Central memory CD8-positive, alpha-beta T cell (primary cell): ENCODE results near the gene TMEM117.
"Not testable (repeated sequence)": the region's sequence is repeated elsewhere in the genome, so short reads cannot be mapped to it uniquely, and the experiment has no call there.

Source experiments
- ATAC-seq: fragments of 150-1000 bp; cut with Tn5 transposase; replicated peaks from 2 replicates; pipeline ENCODE4 v1.10.0; 2022; ENCODE audit warnings: mild to moderate bottlenecking, moderate FRiP score, moderate number of reproducible peaks; ENCODE audit not compliant: poor library complexity, severe bottlenecking; ENCODE audit errors: extremely low read depth
- DNase-seq, 2 donors: peaks; one replicate each; pipeline ENCODE4 v3.0.0; 2021; ENCODE audit warnings: low spot score in 2 of 2
- H3K27ac Mint-ChIP-seq: one replicate; pipeline ENCODE4 v1.8.0; 2022; ENCODE audit warnings: low read depth, mild to moderate bottlenecking, moderate library complexity, mixed read lengths
- H3K27me3 Mint-ChIP-seq: one replicate; pipeline ENCODE4 v1.8.0; 2022; ENCODE audit warnings: mixed read lengths
- H3K36me3 Mint-ChIP-seq: one replicate; pipeline ENCODE4 v1.8.0; 2022; ENCODE audit warnings: mild to moderate bottlenecking, moderate library complexity, mixed read lengths; ENCODE audit not compliant: insufficient read depth
- H3K4me1 Mint-ChIP-seq: one replicate; pipeline ENCODE4 v1.8.0; 2022; ENCODE audit warnings: mixed read lengths
- H3K4me3 Mint-ChIP-seq: one replicate; pipeline ENCODE4 v1.8.0; 2022; ENCODE audit warnings: mild to moderate bottlenecking, moderate library complexity, mixed read lengths
- H3K9me3 Mint-ChIP-seq: one replicate; pipeline ENCODE4 v1.8.0; 2022; ENCODE audit warnings: mixed read lengths

Gene TMEM117

DNA sequence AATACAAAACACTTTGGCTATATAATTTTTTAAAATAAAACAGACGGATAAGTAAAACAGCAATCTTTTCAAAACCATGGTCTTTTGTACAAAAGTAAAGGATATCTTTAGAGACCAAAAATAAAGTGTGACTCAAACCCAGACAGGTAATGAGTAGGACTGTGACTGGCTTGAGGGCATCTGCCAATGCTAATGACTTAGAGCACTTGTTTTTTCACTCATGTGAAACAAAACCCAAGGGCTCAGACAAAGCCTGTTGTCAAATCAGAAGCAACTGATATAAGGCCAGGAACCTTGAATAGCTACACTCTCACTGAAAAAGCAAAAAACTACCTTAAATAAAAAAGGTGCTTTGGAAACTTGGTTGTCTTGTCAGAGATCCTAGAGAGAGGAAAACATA lies 357.4 kb downstream of the TMEM117 start:
- Mint-ChIP-seq H3K36me3 (no peaks in the 10 kb centered on the region), H3K4me1 (no peaks in the 10 kb centered on the region), H3K27me3 (no peaks in the 10 kb centered on the region), H3K4me3 (no peak overlapping the region), H3K27ac (no peak overlapping the region), H3K9me3 (no peaks in the 10 kb centered on the region)
- no peak for ATAC-seq
- DNase-seq, result no peak

- H3K4me1 Mint-ChIP-seq, H3K27ac Mint-ChIP-seq, H3K4me3 Mint-ChIP-seq, H3K9me3 Mint-ChIP-seq, H3K36me3 Mint-ChIP-seq, H3K27me3 Mint-ChIP-seq, DNase-seq, ATAC-seq: not testable (repeated sequence)
Measured at GRCh38 chr12:44195719-44196118, 359.8 kb downstream of the TMEM117 start.

DNA sequence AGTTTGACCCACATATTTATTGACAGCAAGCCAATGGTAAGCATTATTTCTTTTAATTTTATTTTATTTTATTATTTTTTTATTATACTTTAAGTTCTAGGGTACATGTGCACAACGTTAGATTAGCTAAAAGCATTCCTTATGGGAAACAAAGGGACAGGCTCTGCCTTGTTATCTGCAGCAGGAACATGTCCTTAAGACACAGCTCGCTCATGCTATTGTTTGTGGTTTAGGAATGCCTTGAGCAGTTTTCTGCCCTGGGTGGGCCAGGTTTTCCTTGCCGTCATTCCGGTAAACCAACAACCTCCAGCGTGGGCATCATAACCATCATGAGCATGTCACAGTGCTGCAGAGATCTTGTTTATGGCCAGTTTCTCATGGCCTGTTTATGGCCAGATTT lies 370.2 kb downstream of the TMEM117 start:
- no peaks in the 10 kb centered on the region for H3K27me3 Mint-ChIP-seq

GRCh38 chr12:44217146-44217883 lies 381.4 kb downstream of the TMEM117 start:
- peaks cover 5% of the 10 kb centered on the region for H3K9me3 Mint-ChIP-seq
- H3K4me1 Mint-ChIP-seq, result no peaks in the 10 kb centered on the region
- peaks cover 1% of the 10 kb centered on the region for H3K36me3 Mint-ChIP-seq
- H3K27ac Mint-ChIP-seq, result no peak overlapping the region
- H3K4me3 Mint-ChIP-seq, result no peak overlapping the region
- no peak for ATAC-seq
- no peak for DNase-seq
- H3K27me3 Mint-ChIP-seq, result no peaks in the 10 kb centered on the region

More for the DNA sequence above, 370.2 kb downstream of the TMEM117 start:
- H3K4me3 Mint-ChIP-seq, result no peak overlapping the region
- peaks cover 9% of the 10 kb centered on the region for H3K9me3 Mint-ChIP-seq
- no peak overlapping the region for H3K27ac Mint-ChIP-seq
- ATAC-seq (no peak), DNase-seq (no peak)
- H3K4me1 Mint-ChIP-seq, result no peaks in the 10 kb centered on the region
- no peaks in the 10 kb centered on the region for H3K36me3 Mint-ChIP-seq

DNA sequence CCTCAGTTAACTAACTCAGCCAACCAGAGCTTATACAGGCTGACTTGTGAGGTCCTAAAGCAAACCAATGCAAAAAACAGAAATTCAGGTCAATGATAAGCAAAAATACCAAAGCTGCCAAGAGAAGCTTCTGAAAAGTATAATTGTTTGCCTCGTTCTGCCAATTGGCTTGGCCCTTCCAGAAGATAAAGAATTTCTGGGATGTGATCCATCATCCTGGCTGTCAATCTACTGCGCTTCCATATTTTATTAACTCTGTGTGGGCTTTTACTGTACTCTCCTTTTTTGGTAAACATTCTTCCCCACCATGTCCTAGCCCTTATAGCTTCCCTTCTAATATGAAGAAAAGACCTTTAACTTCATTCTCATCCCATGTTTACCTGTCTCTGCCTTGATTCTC lies 387.9 kb downstream of the TMEM117 start:
- Mint-ChIP-seq H3K27me3 (no peaks in the 10 kb centered on the region), H3K36me3 (peaks cover 1% of the 10 kb centered on the region), H3K4me3 (no peak overlapping the region), H3K4me1 (no peaks in the 10 kb centered on the region), H3K27ac (no peak overlapping the region), H3K9me3 (no peaks in the 10 kb centered on the region)
- ATAC-seq (no peak), DNase-seq (no peak)

GRCh38 chr12:44224399-44225148 lies 388.7 kb downstream of the TMEM117 start:
- H3K4me1 Mint-ChIP-seq, result no peaks in the 10 kb centered on the region
- H3K27me3 Mint-ChIP-seq, result no peaks in the 10 kb centered on the region
- ATAC-seq, result no peak
- H3K9me3 Mint-ChIP-seq, result no peaks in the 10 kb centered on the region
- DNase-seq, result no peak
- no peak overlapping the region for H3K4me3 Mint-ChIP-seq
- peaks cover 1% of the 10 kb centered on the region for H3K36me3 Mint-ChIP-seq
- no peak overlapping the region for H3K27ac Mint-ChIP-seq

- H3K4me3 Mint-ChIP-seq, result no peak overlapping the region
- no peak overlapping the region for H3K27ac Mint-ChIP-seq
- no peak for ATAC-seq
- H3K27me3 Mint-ChIP-seq, result no peaks in the 10 kb centered on the region
- H3K4me1 Mint-ChIP-seq, result no peaks in the 10 kb centered on the region
- H3K36me3 Mint-ChIP-seq, result peaks cover 1% of the 10 kb centered on the region
- no peak for DNase-seq
- H3K9me3 Mint-ChIP-seq, result no peaks in the 10 kb centered on the region
Measured at GRCh38 chr12:44225149-44225510, 389.2 kb downstream of the TMEM117 start.

GRCh38 chr12:44227616-44228015 lies 391.7 kb downstream of the TMEM117 start:
- Mint-ChIP-seq H3K27me3 (no peaks in the 10 kb centered on the region), H3K27ac (no peak overlapping the region), H3K4me1 (no peaks in the 10 kb centered on the region), H3K9me3 (no peaks in the 10 kb centered on the region), H3K4me3 (no peak overlapping the region), H3K36me3 (peaks cover 1% of the 10 kb centered on the region)
- ATAC-seq (no peak), DNase-seq (no peak)

- Mint-ChIP-seq H3K27me3 (no peaks in the 10 kb centered on the region), H3K4me3 (no peak overlapping the region), H3K27ac (no peak overlapping the region), H3K9me3 (no peaks in the 10 kb centered on the region), H3K36me3 (no peaks in the 10 kb centered on the region), H3K4me1 (no peaks in the 10 kb centered on the region)
- ATAC-seq (no peak), DNase-seq (no peak)
Measured at GRCh38 chr12:44229846-44230245, 394.0 kb downstream of the TMEM117 start.

GRCh38 chr12:44235674-44236073 lies 399.8 kb downstream of the TMEM117 start:
- Mint-ChIP-seq H3K36me3 (no peaks in the 10 kb centered on the region), H3K9me3 (no peaks in the 10 kb centered on the region), H3K4me3 (no peak overlapping the region), H3K4me1 (no peaks in the 10 kb centered on the region), H3K27me3 (no peaks in the 10 kb centered on the region), H3K27ac (no peak overlapping the region)
- no peak for ATAC-seq
- DNase-seq, result no peak

GRCh38 chr12:44240186-44240585 lies 404.3 kb downstream of the TMEM117 start:
- Mint-ChIP-seq H3K4me3 (no peak overlapping the region), H3K4me1 (no peaks in the 10 kb centered on the region), H3K27ac (no peak overlapping the region), H3K36me3 (no peaks in the 10 kb centered on the region), H3K9me3 (peaks cover 5% of the 10 kb centered on the region), H3K27me3 (no peaks in the 10 kb centered on the region)
- no peak for ATAC-seq
- DNase-seq, result no peak

GRCh38 chr12:44245932-44246331 lies 410.1 kb downstream of the TMEM117 start:
- H3K36me3 Mint-ChIP-seq, result no peaks in the 10 kb centered on the region
- ATAC-seq, result no peak
- no peak overlapping the region for H3K27ac Mint-ChIP-seq
- DNase-seq, result no peak
- H3K9me3 Mint-ChIP-seq, result peaks cover 11% of the 10 kb centered on the region
- H3K4me3 Mint-ChIP-seq, result no peak overlapping the region
- H3K4me1 Mint-ChIP-seq, result no peaks in the 10 kb centered on the region
- no peaks in the 10 kb centered on the region for H3K27me3 Mint-ChIP-seq

- no peak overlapping the region for H3K27ac Mint-ChIP-seq
- no peaks in the 10 kb centered on the region for H3K36me3 Mint-ChIP-seq
- no peaks in the 10 kb centered on the region for H3K27me3 Mint-ChIP-seq
- peaks cover 11% of the 10 kb centered on the region for H3K9me3 Mint-ChIP-seq
- H3K4me1 Mint-ChIP-seq, result no peaks in the 10 kb centered on the region
- no peak overlapping the region for H3K4me3 Mint-ChIP-seq
- ATAC-seq (no peak), DNase-seq (no peak)
Measured at GRCh38 chr12:44246482-44247105, 410.7 kb downstream of the TMEM117 start.
